HL-60 (cell line): ENCODE results near the gene AFF1.

ENCODE experiments used
- CTCF ChIP-seq: IDR thresholded peaks from one replicate; pipeline ENCODE4 v1.5.1; 2011; ENCODE audit warnings: low read length, control low read depth, inconsistent platforms; ENCODE audit not compliant: insufficient read depth
- POLR2AphosphoS5 ChIP-seq: IDR thresholded peaks from 2 replicates; pipeline ENCODE4 v1.6.1; 2012; ENCODE audit warnings: low read depth
- REST ChIP-seq: IDR thresholded peaks from 2 replicates; pipeline ENCODE4 v1.6.1; 2012; ENCODE audit warnings: low read depth; ENCODE audit not compliant: insufficient replicate concordance

- TF ChIP-seq CTCF, result no peak
- no peak for TF ChIP-seq POLR2AphosphoS5
- TF ChIP-seq REST, result no peak
Measured at GRCh38 chr4:87035881-87036509, 101.2 kb downstream of the AFF1 start.
